PFSK-1 (cell line): ENCODE results near the gene KDM2A.

Experiments
- FOXP2 ChIP-seq: optimal IDR thresholded peaks from 2 replicates; pipeline ENCODE3; 2011; ENCODE audit warnings: borderline replicate concordance, control low read depth, inconsistent platforms; ENCODE audit not compliant: insufficient read depth; ENCODE audit errors: extremely low read length, extremely low read depth
- POLR2AphosphoS5 ChIP-seq: IDR thresholded peaks from 2 replicates; pipeline ENCODE4 v1.6.1; 2012; ENCODE audit warnings: low read depth, mild to moderate bottlenecking, control low read depth, low read length, moderate library complexity
- SIN3A ChIP-seq: IDR thresholded peaks from 2 replicates; pipeline ENCODE4 v1.6.1; 2012; ENCODE audit warnings: mild to moderate bottlenecking, low read length, moderate library complexity, borderline replicate concordance; ENCODE audit not compliant: insufficient read depth
- TAF1 ChIP-seq: IDR thresholded peaks from 2 replicates; pipeline ENCODE4 v1.6.1; 2012; ENCODE audit warnings: low read length, control low read depth, borderline replicate concordance; ENCODE audit not compliant: insufficient read depth
- TF ChIP-seq, protein P1 (sequence below), 2 experiments: IDR thresholded peaks; 2 replicates each; pipeline versions ENCODE4 v1.6.1 to v1.8.0; 2011 to 2012; ENCODE audit warnings: low read depth in 2 of 2, low read length in 2 of 2, control low read depth in 1 of 2, inconsistent platforms in 1 of 2, mild to moderate bottlenecking in 1 of 2, moderate library complexity in 1 of 2; ENCODE audit not compliant: insufficient read depth in 1 of 2

DNA sequence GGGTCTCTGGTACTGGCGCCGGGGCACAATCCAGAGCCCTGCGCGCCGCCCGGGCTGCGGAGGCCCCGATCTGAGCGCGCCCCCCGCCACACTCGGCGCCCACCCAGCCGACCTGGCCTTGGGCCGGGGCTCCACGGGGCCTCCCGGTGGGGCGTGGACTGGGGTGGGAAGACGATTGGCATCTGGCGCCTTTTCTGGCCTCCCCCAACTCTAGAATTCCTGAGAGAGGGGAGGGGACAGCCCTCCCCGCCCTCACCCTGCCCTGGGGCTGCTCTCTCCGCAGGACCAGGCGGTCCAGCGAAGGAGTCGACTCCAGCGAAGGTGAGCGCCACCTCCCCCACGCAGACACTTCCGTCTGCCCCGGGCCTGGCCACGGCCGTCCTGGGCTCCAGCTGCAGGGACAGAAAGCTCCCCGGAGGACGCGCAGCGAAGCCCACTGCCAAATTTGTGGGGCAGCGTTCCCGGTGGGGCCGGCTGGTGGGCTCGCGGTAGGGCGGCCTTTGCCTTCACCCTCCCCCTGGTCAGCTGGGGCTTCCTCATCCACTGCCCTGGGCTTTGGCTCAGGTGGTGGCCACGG lies 184.9 kb downstream of the KDM2A start:
- TF ChIP-seq TAF1: no peak
- no peak for TF ChIP-seq POLR2AphosphoS5
- TF ChIP-seq, protein P1, sequence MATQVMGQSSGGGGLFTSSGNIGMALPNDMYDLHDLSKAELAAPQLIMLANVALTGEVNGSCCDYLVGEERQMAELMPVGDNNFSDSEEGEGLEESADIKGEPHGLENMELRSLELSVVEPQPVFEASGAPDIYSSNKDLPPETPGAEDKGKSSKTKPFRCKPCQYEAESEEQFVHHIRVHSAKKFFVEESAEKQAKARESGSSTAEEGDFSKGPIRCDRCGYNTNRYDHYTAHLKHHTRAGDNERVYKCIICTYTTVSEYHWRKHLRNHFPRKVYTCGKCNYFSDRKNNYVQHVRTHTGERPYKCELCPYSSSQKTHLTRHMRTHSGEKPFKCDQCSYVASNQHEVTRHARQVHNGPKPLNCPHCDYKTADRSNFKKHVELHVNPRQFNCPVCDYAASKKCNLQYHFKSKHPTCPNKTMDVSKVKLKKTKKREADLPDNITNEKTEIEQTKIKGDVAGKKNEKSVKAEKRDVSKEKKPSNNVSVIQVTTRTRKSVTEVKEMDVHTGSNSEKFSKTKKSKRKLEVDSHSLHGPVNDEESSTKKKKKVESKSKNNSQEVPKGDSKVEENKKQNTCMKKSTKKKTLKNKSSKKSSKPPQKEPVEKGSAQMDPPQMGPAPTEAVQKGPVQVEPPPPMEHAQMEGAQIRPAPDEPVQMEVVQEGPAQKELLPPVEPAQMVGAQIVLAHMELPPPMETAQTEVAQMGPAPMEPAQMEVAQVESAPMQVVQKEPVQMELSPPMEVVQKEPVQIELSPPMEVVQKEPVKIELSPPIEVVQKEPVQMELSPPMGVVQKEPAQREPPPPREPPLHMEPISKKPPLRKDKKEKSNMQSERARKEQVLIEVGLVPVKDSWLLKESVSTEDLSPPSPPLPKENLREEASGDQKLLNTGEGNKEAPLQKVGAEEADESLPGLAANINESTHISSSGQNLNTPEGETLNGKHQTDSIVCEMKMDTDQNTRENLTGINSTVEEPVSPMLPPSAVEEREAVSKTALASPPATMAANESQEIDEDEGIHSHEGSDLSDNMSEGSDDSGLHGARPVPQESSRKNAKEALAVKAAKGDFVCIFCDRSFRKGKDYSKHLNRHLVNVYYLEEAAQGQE (IDR thresholded peaks at IDR 0.05; ENCODE audit: insufficient read depth in 1 of 2, low read depth in 2 of 2, low read length in 2 of 2): no peak
- no peak for TF ChIP-seq SIN3A
- TF ChIP-seq FOXP2: no peak
